A549 treated with GW870086 at 1 μM for 4 hours (cell line): ENCODE results near the gene NAPEPLD. TPM values are rescaled to one million over a fixed set of nuclear protein-coding genes. Genes with fewer than 3 reads are reported as not detected.

ENCODE experiments used
- total RNA-seq: library from RNA; stranded (reverse); fragments of 200-300 nt; extraction: Qiagen RNA extraction; gene quantifications from 5 replicates; pipeline ENCODE4 v1.2.3, GENCODE V29; 2022; ENCODE audit warnings: low read depth

NAPEPLD gene
- total RNA-seq = 3.3 to 4.1 TPM (median 4.0 TPM) in 5 replicates

DNA sequence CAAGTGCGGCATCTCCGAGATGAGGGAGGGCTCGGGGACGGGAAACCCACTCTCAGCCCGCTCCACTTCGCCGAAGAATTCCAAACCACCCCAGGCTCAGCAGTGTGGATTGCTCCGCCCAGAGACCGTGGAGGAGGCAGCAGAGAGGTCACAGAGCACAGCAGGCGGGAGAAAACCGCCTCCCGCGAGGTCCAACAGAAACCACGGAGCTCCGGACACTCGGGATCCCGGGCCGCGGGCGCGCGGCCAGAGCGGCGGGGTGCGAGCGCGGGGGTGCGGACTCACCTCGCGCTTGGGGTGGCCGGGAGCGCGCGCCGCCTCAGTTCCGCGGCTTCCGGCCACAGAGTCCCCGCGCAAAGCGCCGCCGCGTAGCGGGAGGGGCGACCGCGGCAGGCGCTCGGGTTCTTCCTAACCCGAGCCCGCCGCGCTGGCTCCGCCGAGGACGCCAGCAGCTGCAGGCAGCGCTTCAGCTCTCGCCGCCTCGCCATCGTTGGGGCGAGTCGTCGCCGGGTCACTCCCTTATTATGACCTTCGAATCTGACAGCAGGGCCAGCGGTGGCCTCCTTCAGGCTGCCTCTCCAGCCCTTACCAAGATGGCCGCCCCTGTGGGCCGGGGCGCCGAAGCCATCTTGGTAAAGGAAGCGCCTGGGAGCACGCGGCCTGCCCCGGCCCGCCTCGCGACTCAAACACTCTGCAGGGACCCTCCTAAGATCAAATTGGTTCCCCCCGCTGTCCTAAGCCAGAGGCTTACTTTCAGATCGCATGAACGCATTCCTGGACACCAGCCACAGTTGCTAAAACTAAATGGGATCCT is at the start of gene NAPEPLD:
TSS of gene NAPEPLD (minus strand) at position 106 of the 814 bp plus-strand sequence. CDS start 20,323 bp downstream, outside the sequence.

GRCh38 chr7:103074519-103075336 is 74.2 kb downstream of the NAPEPLD start, which contains the start of the genes ARMC10 and FBXL13:
Gene ARMC10 (plus strand): TSS chr7:103075140. CDS start chr7:103075273, 133 bp downstream.
Gene FBXL13 (minus strand): TSS chr7:103074796.

Other genes starting within 250 kb of the NAPEPLD start
- 0.06 to 0.14 TPM in 2 of 5 replicates, not detected in the others for gene LRRC17, start 236.1 kb downstream of the NAPEPLD start, total RNA-seq
- gene FBXL13, start 74.3 kb downstream of the NAPEPLD start, total RNA-seq = 0.26 to 0.65 TPM (median 0.33 TPM) in 5 replicates
- gene ARMC10, start 74.0 kb downstream of the NAPEPLD start, total RNA-seq = 28.0 to 39.3 TPM (median 36.4 TPM) in 5 replicates
- gene PMPCB, start 148.3 kb upstream of the NAPEPLD start, total RNA-seq = 63.6 to 72.6 TPM (median 67.3 TPM) in 5 replicates
- gene DNAJC2, start 195.7 kb upstream of the NAPEPLD start, total RNA-seq = 36.6 to 45.3 TPM (median 41.5 TPM) in 5 replicates
- gene PSMC2, start 198.5 kb upstream of the NAPEPLD start, total RNA-seq = 151 to 186 TPM (median 163 TPM) in 5 replicates